HL-60 (cell line): ENCODE measurements around the gene LRP10.
A peak's percentile ranks its signal among the peaks of the same experiment; 100 is the strongest.

Experiments
- DNase-seq, 2 experiments: peaks; one replicate each; pipeline ENCODE4 v3.0.0-alpha.2; 2010 to 2020; ENCODE audit warnings: low read depth in 1 of 2, low spot score in 1 of 2
- H3K27ac ChIP-seq: fragments of 250-450 bp; sonication (Bioruptor Pico); replicated peaks from 2 replicates; pipeline ENCODE4 v1.5.1; 2020; ENCODE audit warnings: mild to moderate bottlenecking, moderate library complexity
- H3K27me3 ChIP-seq: fragments of 250-450 bp; sonication (Bioruptor Pico); 2 replicates; pipeline ENCODE4 v1.5.1; 2021; ENCODE audit warnings: mild to moderate bottlenecking, moderate library complexity; ENCODE audit not compliant: insufficient read depth, poor library complexity, severe bottlenecking
- H3K4me3 ChIP-seq: replicated peaks from 2 replicates; pipeline ENCODE4 v1.5.1; 2011; ENCODE audit warnings: mild to moderate bottlenecking, control low read depth, low read length; ENCODE audit not compliant: insufficient read depth
- CTCF ChIP-seq: IDR thresholded peaks from one replicate; pipeline ENCODE4 v1.5.1; 2011; ENCODE audit warnings: low read length, control low read depth, inconsistent platforms; ENCODE audit not compliant: insufficient read depth
- GABPA ChIP-seq: IDR thresholded peaks from 2 replicates; pipeline ENCODE4 v1.6.1; 2012; ENCODE audit warnings: low read depth
- POLR2AphosphoS5 ChIP-seq: IDR thresholded peaks from 2 replicates; pipeline ENCODE4 v1.6.1; 2012; ENCODE audit warnings: low read depth
- REST ChIP-seq: IDR thresholded peaks from 2 replicates; pipeline ENCODE4 v1.6.1; 2012; ENCODE audit warnings: low read depth; ENCODE audit not compliant: insufficient replicate concordance
- SPI1 ChIP-seq: IDR thresholded peaks from 2 replicates; pipeline ENCODE4 v1.6.1; 2012; ENCODE audit warnings: low read depth, mild to moderate bottlenecking, borderline replicate concordance

The LRP10 gene

GRCh38 chr14:22845821-22846625 is 25.5 kb upstream of the LRP10 start:
- no peak for TF ChIP-seq REST
- no peak for TF ChIP-seq GABPA
- TF ChIP-seq SPI1: no peak
- no peak for TF ChIP-seq POLR2AphosphoS5
- no peak for TF ChIP-seq CTCF
- Histone ChIP-seq H3K4me3 (no peak overlapping the region), H3K27ac (no peak overlapping the region), H3K27me3 (no peaks in the 10 kb centered on the region)
- DNase-seq: no peak

- no peak for DNase-seq
- no peaks in the 10 kb centered on the region for H3K27me3 ChIP-seq
- no peak overlapping the region for H3K4me3 ChIP-seq
- no peak for TF ChIP-seq REST
- no peak for TF ChIP-seq CTCF
- no peak for TF ChIP-seq POLR2AphosphoS5
- TF ChIP-seq GABPA: no peak
- no peak for TF ChIP-seq SPI1
- H3K27ac ChIP-seq: no peak overlapping the region
These were observed 24.7 kb upstream of the LRP10 start for GRCh38 chr14:22846811-22847307.

GRCh38 chr14:22847661-22848341 is 23.7 kb upstream of the LRP10 start:
- TF ChIP-seq POLR2AphosphoS5: no peak
- TF ChIP-seq SPI1: peak; percentile 51; the same call in 1 of the 2 replicates
- DNase-seq: no peak
- Histone ChIP-seq H3K27ac (no peak overlapping the region), H3K4me3 (no peak overlapping the region), H3K27me3 (no peaks in the 10 kb centered on the region)

- no peak for DNase-seq
- Histone ChIP-seq H3K4me3 (no peak overlapping the region), H3K27me3 (no peaks in the 10 kb centered on the region), H3K27ac (no peak overlapping the region)
- no peak for TF ChIP-seq GABPA
These were observed 23.0 kb upstream of the LRP10 start for GRCh38 chr14:22848351-22849164.
